ENCODE data around the gene RABGEF1. TPM values are rescaled to one million over a fixed set of nuclear protein-coding genes. Genes with fewer than 3 reads are reported as not detected.
"Not testable (repeated sequence)": the region's sequence is repeated elsewhere in the genome, so short reads cannot be mapped to it uniquely, and the experiment has no call there.

The RABGEF1 gene
- total RNA-seq, 1 donor from 2014 or later, result 33.2 TPM

GRCh38 chr7:66779669-66780409, 39.3 kb downstream of the RABGEF1 start:
- H3K4me3 Mint-ChIP-seq (ENCODE audit: unreplicated experiment), result no peak overlapping the region
- Histone ChIP-seq H3K27me3 (ENCODE audit: insufficient read depth, low read length) (no peaks in the 10 kb centered on the region), H3K27ac (ENCODE audit: low read depth, low read length) (peak overlapping the region; percentile 21), H3K4me1 (ENCODE audit: insufficient read depth, low read length) (peaks cover 12% of the 10 kb centered on the region), H4K20me1 (ENCODE audit: insufficient read depth, low read length) (peaks cover 19% of the 10 kb centered on the region), H3K4me2 (ENCODE audit: low read length) (peak overlapping the region; percentile 43), H3K9me3 (ENCODE audit: insufficient read depth, low read depth, low read length) (no peaks in the 10 kb centered on the region), H3K9ac (ENCODE audit: low read length) (no peak overlapping the region), H3K4me3 (ENCODE audit: insufficient read depth, low read depth, low read length) (no peak overlapping the region), H2AFZ (ENCODE audit: low read depth, low read length) (no peak overlapping the region), H3K79me2 (ENCODE audit: insufficient read depth, low read length) (peaks cover 51% of the 10 kb centered on the region), H3K36me3 (ENCODE audit: insufficient read depth, low read length) (peaks cover 41% of the 10 kb centered on the region)
- no peaks in the 10 kb centered on the region for H3K27me3 Mint-ChIP-seq (ENCODE audit: low read depth, unreplicated experiment)
- H3K4me1 Mint-ChIP-seq (ENCODE audit: low read depth, unreplicated experiment), result peaks cover 50% of the 10 kb centered on the region
- peak overlapping the region; percentile 54 for H3K27ac Mint-ChIP-seq (ENCODE audit: unreplicated experiment)
- FAIRE-seq (no peak), DNase-seq (ENCODE audit: low read depth) (peak; percentile 30)
- TF ChIP-seq EZH2 (IDR thresholded peaks at IDR 0.05; ENCODE audit: insufficient read depth, low read length), result no peak
- no peak for TF ChIP-seq CTCF (IDR thresholded peaks at IDR 0.05; ENCODE audit: insufficient read depth, low read depth, low read length)
- H3K36me3 Mint-ChIP-seq (ENCODE audit: low read depth, unreplicated experiment), result peaks cover 19% of the 10 kb centered on the region
- no peaks in the 10 kb centered on the region for H3K9me3 Mint-ChIP-seq (ENCODE audit: unreplicated experiment)

GRCh38 chr7:66781408-66782090, 41.0 kb downstream of the RABGEF1 start:
- Histone ChIP-seq H3K9ac (ENCODE audit: low read length) (no peak overlapping the region), H3K79me2 (ENCODE audit: insufficient read depth, low read length) (peaks cover 39% of the 10 kb centered on the region), H3K4me2 (ENCODE audit: low read length) (no peak overlapping the region), H3K27me3 (ENCODE audit: insufficient read depth, low read length) (no peaks in the 10 kb centered on the region), H3K36me3 (ENCODE audit: insufficient read depth, low read length) (peaks cover 28% of the 10 kb centered on the region), H3K4me3 (ENCODE audit: insufficient read depth, low read depth, low read length) (no peak overlapping the region), H4K20me1 (ENCODE audit: insufficient read depth, low read length) (peaks cover 23% of the 10 kb centered on the region), H2AFZ (ENCODE audit: low read depth, low read length) (no peak overlapping the region), H3K27ac (ENCODE audit: low read depth, low read length) (no peak overlapping the region), H3K4me1 (ENCODE audit: insufficient read depth, low read length) (peaks cover 12% of the 10 kb centered on the region), H3K9me3 (ENCODE audit: insufficient read depth, low read depth, low read length) (no peaks in the 10 kb centered on the region)
- H3K27me3 Mint-ChIP-seq (ENCODE audit: low read depth, unreplicated experiment), result no peaks in the 10 kb centered on the region
- peaks cover 48% of the 10 kb centered on the region for H3K4me1 Mint-ChIP-seq (ENCODE audit: low read depth, unreplicated experiment)
- no peaks in the 10 kb centered on the region for H3K9me3 Mint-ChIP-seq (ENCODE audit: unreplicated experiment)
- H3K4me3 Mint-ChIP-seq (ENCODE audit: unreplicated experiment), result peak overlapping the region; percentile 12
- no peak for TF ChIP-seq EZH2 (IDR thresholded peaks at IDR 0.05; ENCODE audit: insufficient read depth, low read length)
- TF ChIP-seq CTCF (IDR thresholded peaks at IDR 0.05; ENCODE audit: insufficient read depth, low read depth, low read length), result no peak
- H3K27ac Mint-ChIP-seq (ENCODE audit: unreplicated experiment), result peak overlapping the region; percentile 23
- FAIRE-seq (no peak), DNase-seq (ENCODE audit: low read depth) (no peak)
- peaks cover 14% of the 10 kb centered on the region for H3K36me3 Mint-ChIP-seq (ENCODE audit: low read depth, unreplicated experiment)

DNA sequence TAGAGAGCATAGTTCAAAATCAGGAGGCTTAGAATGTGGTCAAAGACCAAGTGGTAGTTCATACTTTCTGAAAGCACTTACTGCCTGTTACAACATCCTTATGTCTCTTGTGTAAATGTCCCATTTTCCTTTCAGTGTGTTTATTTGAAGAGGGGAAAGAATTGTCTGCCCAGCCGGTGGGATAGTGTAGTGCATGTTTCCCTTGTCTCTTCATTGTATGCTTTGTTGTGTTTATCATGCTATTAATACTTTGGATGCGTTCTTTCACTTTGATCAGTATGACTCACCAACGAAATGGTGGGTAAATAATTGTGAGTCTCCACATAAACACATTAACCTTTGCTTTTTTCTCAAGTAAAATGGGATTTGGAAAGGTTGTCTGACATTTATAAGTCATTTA, 42.3 kb downstream of the RABGEF1 start:
- H2AFZ ChIP-seq (ENCODE audit: low read depth, low read length); H3K27me3 ChIP-seq (ENCODE audit: insufficient read depth, low read length); H3K4me2 ChIP-seq (ENCODE audit: low read length); H3K27ac Mint-ChIP-seq (ENCODE audit: unreplicated experiment); H3K9ac ChIP-seq (ENCODE audit: low read length); H3K4me3 ChIP-seq (ENCODE audit: insufficient read depth, low read depth, low read length); H3K27me3 Mint-ChIP-seq (ENCODE audit: low read depth, unreplicated experiment); FAIRE-seq; DNase-seq (ENCODE audit: low read depth); H3K27ac ChIP-seq (ENCODE audit: low read depth, low read length); H3K4me3 Mint-ChIP-seq (ENCODE audit: unreplicated experiment); H3K9me3 ChIP-seq (ENCODE audit: insufficient read depth, low read depth, low read length); H3K9me3 Mint-ChIP-seq (ENCODE audit: unreplicated experiment): not testable (repeated sequence)
- Histone ChIP-seq H3K4me1 (ENCODE audit: insufficient read depth, low read length) (peaks cover 11% of the 10 kb centered on the region), H4K20me1 (ENCODE audit: insufficient read depth, low read length) (peaks cover 18% of the 10 kb centered on the region), H3K36me3 (ENCODE audit: insufficient read depth, low read length) (peaks cover 25% of the 10 kb centered on the region), H3K79me2 (ENCODE audit: insufficient read depth, low read length) (peaks cover 33% of the 10 kb centered on the region)
- Mint-ChIP-seq H3K36me3 (ENCODE audit: low read depth, unreplicated experiment) (peaks cover 13% of the 10 kb centered on the region), H3K4me1 (ENCODE audit: low read depth, unreplicated experiment) (peaks cover 43% of the 10 kb centered on the region)

- DNase-seq (ENCODE audit: low read depth); H3K27me3 ChIP-seq (ENCODE audit: insufficient read depth, low read length); H3K27ac Mint-ChIP-seq (ENCODE audit: unreplicated experiment); H3K9me3 Mint-ChIP-seq (ENCODE audit: unreplicated experiment); H2AFZ ChIP-seq (ENCODE audit: low read depth, low read length); H3K9me3 ChIP-seq (ENCODE audit: insufficient read depth, low read depth, low read length); H3K4me1 ChIP-seq (ENCODE audit: insufficient read depth, low read length); H3K4me3 ChIP-seq (ENCODE audit: insufficient read depth, low read depth, low read length); H3K4me2 ChIP-seq (ENCODE audit: low read length); H3K4me3 Mint-ChIP-seq (ENCODE audit: unreplicated experiment); H3K27ac ChIP-seq (ENCODE audit: low read depth, low read length); FAIRE-seq; H3K9ac ChIP-seq (ENCODE audit: low read length); H3K27me3 Mint-ChIP-seq (ENCODE audit: low read depth, unreplicated experiment): not testable (repeated sequence)
- Histone ChIP-seq H4K20me1 (ENCODE audit: insufficient read depth, low read length) (peaks cover 18% of the 10 kb centered on the region), H3K79me2 (ENCODE audit: insufficient read depth, low read length) (peaks cover 33% of the 10 kb centered on the region), H3K36me3 (ENCODE audit: insufficient read depth, low read length) (peaks cover 25% of the 10 kb centered on the region)
- peaks cover 33% of the 10 kb centered on the region for H3K4me1 Mint-ChIP-seq (ENCODE audit: low read depth, unreplicated experiment)
- H3K36me3 Mint-ChIP-seq (ENCODE audit: low read depth, unreplicated experiment), result peaks cover 13% of the 10 kb centered on the region
Observed at GRCh38 chr7:66783887-66784595, 43.5 kb downstream of the RABGEF1 start.

Data from astrocyte (in vitro differentiated cells and primary cell).